Ectodermal cell (in vitro differentiated cells): ENCODE data around the gene OSBPL5.

Experiments
- H3K27ac ChIP-seq: 2 replicates; pipeline ENCODE4 v1.7.0; 2013; ENCODE audit warnings: mild to moderate bottlenecking, low read depth, low read length; ENCODE audit not compliant: insufficient read depth, poor library complexity, severe bottlenecking
- H3K27me3 ChIP-seq: 2 replicates; pipeline ENCODE4 v1.7.0; 2013; ENCODE audit warnings: mild to moderate bottlenecking, low read length; ENCODE audit not compliant: insufficient read depth, control insufficient read depth, poor library complexity, severe bottlenecking
- H3K36me3 ChIP-seq: one replicate; pipeline ENCODE4 v1.7.0; 2013; ENCODE audit warnings: low read length; ENCODE audit not compliant: control insufficient read depth, insufficient read depth
- H3K4me1 ChIP-seq: one replicate; pipeline ENCODE4 v1.7.0; 2013; ENCODE audit warnings: low read length; ENCODE audit not compliant: control insufficient read depth, insufficient read depth
- H3K4me3 ChIP-seq: 2 replicates; pipeline ENCODE4 v1.7.0; 2013; ENCODE audit warnings: low read depth, low read length, control low read depth; ENCODE audit not compliant: insufficient read depth
- H3K9me3 ChIP-seq: 2 replicates; pipeline ENCODE4 v1.7.0; 2013; ENCODE audit warnings: mild to moderate bottlenecking, low read length, moderate library complexity; ENCODE audit not compliant: control insufficient read depth
- WGBS, 2 experiments: methylation state at CpG; one replicate each; pipeline ENCODE4 v1.1.7; 2013; ENCODE audit warnings: missing lambda C conversion rate in 2 of 2; 5-methylcytosine and 5-hydroxymethylcytosine counted together

The OSBPL5 gene

DNA sequence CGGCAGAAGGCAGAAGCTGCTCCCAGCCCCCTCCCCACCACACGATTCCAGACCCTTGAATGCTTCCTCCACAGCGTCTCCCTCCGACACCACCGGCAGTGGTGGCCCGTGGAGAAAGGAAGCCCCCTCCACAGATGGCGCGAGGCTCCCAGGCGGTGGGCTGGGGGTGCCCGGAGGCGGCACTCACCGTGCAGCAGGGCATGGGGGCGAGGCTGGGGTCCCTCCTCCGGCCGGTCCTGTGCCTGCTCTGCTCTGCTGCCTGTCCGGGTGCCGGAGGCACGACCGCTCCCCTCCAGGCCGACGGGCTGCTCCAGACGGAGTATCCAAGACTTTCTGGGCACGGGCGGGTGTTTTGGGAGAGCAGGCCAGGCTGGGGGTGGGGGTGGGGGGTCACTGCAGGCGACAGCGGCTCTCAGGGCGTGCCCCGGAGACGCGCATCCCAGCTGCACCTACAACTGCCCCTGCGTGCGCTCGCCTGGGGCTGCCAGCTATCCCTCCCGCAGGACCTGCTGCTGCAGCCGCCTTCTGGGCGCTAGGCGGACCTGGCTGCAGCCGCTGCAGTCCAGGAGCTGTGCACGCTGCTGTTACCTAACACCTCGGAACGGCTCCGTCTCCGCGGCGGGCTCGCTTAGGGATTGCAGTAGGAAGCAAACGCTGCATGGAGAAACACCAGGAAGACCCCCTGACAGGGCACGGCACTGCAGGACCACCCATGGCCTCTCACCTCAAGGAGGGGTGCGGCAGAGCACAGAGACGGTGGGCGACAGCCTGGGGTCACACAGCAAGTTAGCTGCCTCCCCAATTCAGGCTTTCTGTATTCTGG, 38.3 kb upstream of the OSBPL5 start:
- Histone ChIP-seq H3K9me3 (no peaks in the 10 kb centered on the region), H3K27ac (no peak overlapping the region), H3K4me1 (peaks cover 10% of the 10 kb centered on the region), H3K4me3 (peak overlapping the region; percentile 41), H3K27me3 (peaks cover 42% of the 10 kb centered on the region), H3K36me3 (no peaks in the 10 kb centered on the region)
- WGBS, 2 experiments, result 4% methylated on average over 51 of the region's 51 CpGs

GRCh38 chr11:3202759-3203158, 37.6 kb upstream of the OSBPL5 start:
- 8 to 9% methylated on average over 17 of the region's 17 CpGs for WGBS, 2 experiments
- Histone ChIP-seq H3K27me3 (peaks cover 42% of the 10 kb centered on the region), H3K4me3 (peak overlapping the region; percentile 41), H3K27ac (no peak overlapping the region), H3K9me3 (no peaks in the 10 kb centered on the region), H3K36me3 (no peaks in the 10 kb centered on the region), H3K4me1 (peaks cover 10% of the 10 kb centered on the region)

DNA sequence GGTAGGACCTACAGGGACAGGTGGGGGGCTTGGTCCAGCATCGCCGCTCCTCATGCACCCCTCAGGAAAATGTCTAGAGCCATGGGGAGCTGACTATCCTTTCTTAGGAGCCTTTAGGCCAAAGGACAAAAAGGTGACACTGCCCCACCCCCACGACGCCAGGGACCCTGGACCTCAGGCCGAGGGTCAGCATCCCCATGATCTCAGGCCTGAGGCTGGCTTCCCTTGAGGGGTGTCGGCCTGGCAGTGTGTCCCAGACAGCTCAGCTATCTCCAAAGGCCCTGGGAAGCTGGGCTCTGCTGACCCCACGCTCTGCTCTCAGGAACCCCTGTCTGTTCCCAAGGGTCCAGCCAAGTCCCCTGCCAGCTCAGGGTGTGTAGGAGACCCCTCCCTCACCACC, 37.2 kb upstream of the OSBPL5 start:
- H3K27me3 ChIP-seq, result peaks cover 42% of the 10 kb centered on the region
- no peak overlapping the region for H3K27ac ChIP-seq
- 81 to 84% methylated on average over 7 of the region's 7 CpGs for WGBS, 2 experiments
- H3K4me3 ChIP-seq, result no peak overlapping the region
- no peaks in the 10 kb centered on the region for H3K36me3 ChIP-seq
- H3K4me1 ChIP-seq, result peaks cover 10% of the 10 kb centered on the region
- no peaks in the 10 kb centered on the region for H3K9me3 ChIP-seq

GRCh38 chr11:3201677-3202181, 36.6 kb upstream of the OSBPL5 start:
- no peaks in the 10 kb centered on the region for H3K9me3 ChIP-seq
- H3K27ac ChIP-seq, result no peak overlapping the region
- peaks cover 10% of the 10 kb centered on the region for H3K4me1 ChIP-seq
- peaks cover 42% of the 10 kb centered on the region for H3K27me3 ChIP-seq
- no peaks in the 10 kb centered on the region for H3K36me3 ChIP-seq
- WGBS, 2 experiments, result 85 to 86% methylated on average over 17 of the region's 17 CpGs
- H3K4me3 ChIP-seq, result no peak overlapping the region

DNA sequence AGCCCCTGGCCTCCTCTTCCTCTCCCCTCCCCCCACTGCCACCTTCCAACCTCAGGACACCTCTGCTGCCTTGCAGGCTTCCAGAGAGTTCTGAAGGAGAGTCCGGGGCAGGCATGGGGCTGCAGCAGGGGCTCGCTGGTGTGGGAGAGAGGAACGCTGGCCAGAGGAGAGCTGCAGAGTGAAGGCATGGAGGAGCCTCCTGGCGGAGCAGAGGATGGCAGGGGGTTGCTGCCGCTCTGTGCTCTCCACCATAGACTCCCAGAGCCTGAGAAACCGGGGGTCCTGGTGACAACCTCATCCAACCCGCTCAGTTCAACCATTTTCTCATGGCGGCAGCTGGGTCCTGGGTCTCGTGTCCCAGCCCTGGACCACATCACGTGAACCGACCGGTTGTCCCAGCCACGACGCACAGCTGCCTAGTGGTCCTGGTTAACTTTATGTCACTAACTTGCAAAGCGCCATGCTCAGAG, 36.0 kb upstream of the OSBPL5 start:
- Histone ChIP-seq H3K27me3 (peaks cover 42% of the 10 kb centered on the region), H3K4me1 (peaks cover 10% of the 10 kb centered on the region), H3K36me3 (no peaks in the 10 kb centered on the region), H3K9me3 (no peaks in the 10 kb centered on the region), H3K27ac (no peak overlapping the region), H3K4me3 (no peak overlapping the region)
- WGBS, 2 experiments, result 90 to 92% methylated on average over 15 of the region's 15 CpGs

DNA sequence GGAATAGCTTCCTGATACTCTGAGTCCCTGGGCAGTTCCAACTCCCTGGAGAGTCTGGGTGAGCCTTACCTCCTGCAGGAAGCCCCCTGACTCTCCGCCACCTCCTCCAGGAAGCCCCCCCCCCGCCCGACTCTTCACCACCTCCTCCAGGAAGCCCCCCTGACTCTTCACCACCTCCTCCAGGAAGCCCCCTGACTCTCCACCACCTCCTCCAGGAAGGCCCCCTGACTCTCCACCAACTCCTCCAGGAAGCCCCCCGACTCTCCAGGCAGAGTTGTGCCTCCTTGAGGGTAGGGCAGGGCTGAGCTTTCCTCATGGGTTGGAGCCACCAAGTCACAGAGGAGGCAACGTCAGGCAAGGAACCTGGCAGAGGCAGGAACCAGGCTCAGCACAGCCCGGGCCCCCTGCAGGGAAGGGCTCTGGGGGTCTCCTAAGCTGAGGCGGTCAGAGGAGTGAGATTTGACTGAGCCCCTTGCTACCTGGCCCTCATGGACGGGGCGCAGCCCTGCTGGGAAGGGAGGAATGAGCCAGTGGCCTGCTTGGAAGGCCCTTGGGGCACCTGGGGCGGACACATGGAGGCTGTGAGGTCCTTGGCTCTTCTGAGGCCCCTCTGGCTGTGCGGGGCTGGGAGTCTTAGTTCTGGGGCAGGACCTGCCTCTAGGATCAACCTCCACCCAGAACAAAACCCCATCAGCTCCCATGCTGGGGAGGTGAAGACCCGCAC, 35.4 kb upstream of the OSBPL5 start:
- WGBS, 2 experiments, result 89 to 93% methylated on average over 10 of the region's 12 CpGs
- Histone ChIP-seq H3K4me1 (peaks cover 10% of the 10 kb centered on the region), H3K4me3 (no peak overlapping the region), H3K27ac (no peak overlapping the region), H3K36me3 (no peaks in the 10 kb centered on the region), H3K9me3 (no peaks in the 10 kb centered on the region), H3K27me3 (peaks cover 42% of the 10 kb centered on the region)

DNA sequence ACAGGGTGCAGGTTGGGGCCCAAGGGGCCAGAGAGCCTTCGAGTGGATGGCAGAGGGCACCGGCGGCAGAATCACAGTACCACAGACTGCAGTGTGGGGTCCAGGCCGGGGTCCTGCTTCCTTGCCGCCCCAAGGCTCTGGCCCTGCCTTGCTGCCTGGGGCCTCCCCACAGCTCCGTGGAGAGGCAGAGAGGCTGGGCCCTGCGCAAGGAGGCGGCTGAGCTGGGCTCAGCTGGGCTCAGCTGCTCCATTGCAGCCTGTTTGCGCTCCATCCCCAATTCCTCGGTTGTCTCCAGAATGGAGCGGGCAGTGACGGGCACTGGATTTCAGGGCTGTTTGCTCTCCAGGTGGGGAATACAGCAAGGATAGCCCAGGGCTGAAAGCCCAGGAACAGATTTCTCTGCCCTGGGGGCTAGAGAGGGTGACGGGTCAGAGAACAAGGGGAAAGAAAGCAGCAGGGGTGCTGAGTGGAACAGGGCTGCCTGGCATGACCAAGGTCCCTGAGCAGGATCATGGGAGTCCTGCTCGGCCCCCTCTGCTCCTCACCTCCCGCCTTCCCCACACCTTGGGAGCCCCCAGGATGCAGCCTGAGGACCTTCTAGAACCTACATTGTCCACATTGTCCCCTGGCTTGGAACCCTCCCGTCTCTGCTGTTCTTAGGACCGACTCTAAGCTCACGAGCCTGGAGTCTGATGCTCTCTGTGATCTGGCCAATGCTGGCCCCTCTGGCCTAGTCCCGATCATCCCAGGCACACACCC, 34.6 kb upstream of the OSBPL5 start:
- Histone ChIP-seq H3K4me3 (no peak overlapping the region), H3K27me3 (peaks cover 34% of the 10 kb centered on the region), H3K9me3 (no peaks in the 10 kb centered on the region), H3K27ac (no peak overlapping the region), H3K4me1 (peaks cover 10% of the 10 kb centered on the region), H3K36me3 (no peaks in the 10 kb centered on the region)
- WGBS, 2 experiments, result 88 to 89% methylated on average over 19 of the region's 19 CpGs

DNA sequence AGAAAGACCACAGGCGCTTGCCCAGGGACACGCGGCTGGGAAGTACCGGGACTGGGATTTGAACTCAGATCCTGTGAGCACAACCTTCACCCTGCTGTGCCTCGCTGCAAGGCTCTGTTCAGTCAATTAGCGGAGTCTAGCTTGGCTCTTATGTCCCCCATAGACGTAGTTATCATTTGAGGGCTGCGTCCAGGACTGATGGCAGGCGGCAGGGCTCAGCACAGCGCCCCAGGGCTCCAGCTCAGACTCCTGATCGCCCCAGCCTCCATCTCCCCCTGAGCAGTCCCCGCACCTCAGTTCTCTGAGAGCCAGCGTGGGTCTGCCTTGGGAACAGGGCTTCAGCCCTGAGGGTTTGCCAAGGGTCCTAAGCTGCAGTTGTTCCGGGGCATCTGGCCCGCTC, 33.7 kb upstream of the OSBPL5 start:
- Histone ChIP-seq H3K36me3 (no peaks in the 10 kb centered on the region), H3K27me3 (peaks cover 25% of the 10 kb centered on the region), H3K27ac (no peak overlapping the region), H3K4me3 (no peak overlapping the region), H3K4me1 (peaks cover 10% of the 10 kb centered on the region), H3K9me3 (no peaks in the 10 kb centered on the region)
- 95% methylated on average over 15 of the region's 15 CpGs for WGBS, 2 experiments

DNA sequence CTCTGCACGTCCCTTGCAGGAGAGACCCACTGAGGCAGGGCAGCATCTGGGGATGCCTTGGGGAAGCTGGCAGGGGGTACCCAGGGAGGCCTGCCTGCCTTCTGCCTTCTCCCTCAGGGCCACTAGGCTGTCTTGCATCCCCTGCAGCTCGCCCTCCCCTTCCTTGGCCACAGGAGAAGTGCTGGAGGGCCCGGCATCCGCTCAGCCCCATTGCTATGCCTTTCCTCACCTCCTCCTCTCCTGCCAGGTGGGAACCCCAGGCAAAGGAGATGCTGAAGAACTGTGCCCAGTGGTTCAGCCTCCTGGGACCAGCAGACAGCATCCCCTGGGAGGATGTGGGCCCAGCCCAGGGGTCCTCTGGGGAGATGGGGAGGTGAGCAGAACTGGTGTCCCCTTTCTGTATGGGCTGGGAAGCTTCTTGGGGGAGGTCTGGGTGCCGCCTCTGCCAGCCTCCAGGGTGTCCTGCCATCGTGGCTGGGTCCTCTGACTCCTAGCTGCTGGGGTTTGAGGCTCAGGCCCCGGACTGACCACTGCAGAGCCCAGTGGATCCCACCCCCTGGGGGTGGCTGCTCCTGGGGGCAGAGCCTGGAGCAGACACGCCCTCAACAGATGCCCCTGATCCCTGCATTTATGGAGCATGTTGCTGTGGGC, 32.9 kb upstream of the OSBPL5 start:
- WGBS, 2 experiments, result 78 to 80% methylated on average over 8 of the region's 8 CpGs
- H3K27me3 ChIP-seq, result peaks cover 17% of the 10 kb centered on the region
- no peak overlapping the region for H3K4me3 ChIP-seq
- peaks cover 12% of the 10 kb centered on the region for H3K4me1 ChIP-seq
- H3K36me3 ChIP-seq, result no peaks in the 10 kb centered on the region
- no peaks in the 10 kb centered on the region for H3K9me3 ChIP-seq
- H3K27ac ChIP-seq, result no peak overlapping the region
